PC-3 (cell line): ENCODE data around the gene TEKT5. TPM values are rescaled to one million over a fixed set of nuclear protein-coding genes. Genes with fewer than 3 reads are reported as not detected.
A peak's percentile ranks its signal among the peaks of the same experiment; 100 is the strongest.

Source experiments
- ATAC-seq: fragments of 200-7000 bp; cut with Tn5 transposase; 2 replicates; pipeline ENCODE4 v1.9.1; 2020; ENCODE audit warnings: mild to moderate bottlenecking, moderate library complexity
- BruUV-seq: library from RNA; stranded (reverse); fragments of 400-500 nt; replicated peaks from 2 replicates; lab custom pipeline; 2021; lab: Mats Ljungman, UMichigan
- CTCF ChIA-PET: fragments of 300-600 bp; sonication (Branson Sonifier 250); formaldehyde crosslinking; loops from one replicate; lab custom pipeline; 2022; ENCODE audit warnings: antibody characterized with exemption; lab: Charles Lee
- POLR2A ChIA-PET: fragments of 300-600 bp; sonication (Branson Sonifier 250); formaldehyde crosslinking; loops from one replicate; lab custom pipeline; 2022; ENCODE audit warnings: antibody characterized with exemption; ENCODE audit not compliant: unreplicated experiment; lab: Charles Lee
- DNase-seq: peaks from one replicate; pipeline ENCODE4 v3.0.0-alpha.2; 2015
- H2AFZ ChIP-seq: fragments of 300-600 bp; sonication (generic); 2 replicates; pipeline ENCODE4 v1.6.0; 2016; ENCODE audit warnings: antibody characterized with exemption, low read length
- H3F3A ChIP-seq: fragments of 300-600 bp; sonication (generic); one replicate; pipeline ENCODE4 v1.6.0; 2017; ENCODE audit warnings: antibody characterized with exemption, low read length, control low read depth, mild to moderate bottlenecking; ENCODE audit not compliant: unreplicated experiment
- H3K27ac ChIP-seq: fragments of 300-600 bp; sonication (generic); 2 replicates; pipeline ENCODE4 v1.5.1; 2016; ENCODE audit warnings: mild to moderate bottlenecking, low read length
- H3K27me3 ChIP-seq: fragments of 300-600 bp; sonication (generic); 2 replicates; pipeline ENCODE4 v1.6.1; 2016; ENCODE audit warnings: low read length, mixed read lengths
- H3K36me3 ChIP-seq: fragments of 300-600 bp; sonication (generic); 2 replicates; pipeline ENCODE4 v1.6.1; 2016; ENCODE audit warnings: low read depth, mixed run types, low read length, mixed read lengths
- H3K4me1 ChIP-seq: fragments of 300-600 bp; sonication (generic); 2 replicates; pipeline ENCODE4 v1.5.1; 2016; ENCODE audit warnings: low read length; ENCODE audit not compliant: insufficient read depth
- H3K4me2 ChIP-seq: fragments of 300-600 bp; sonication (generic); 2 replicates; pipeline ENCODE4 v1.6.0; 2016; ENCODE audit warnings: low read length
- H3K4me3 ChIP-seq: fragments of 300-600 bp; sonication (generic); 2 replicates; pipeline ENCODE4 v1.5.1; 2016; ENCODE audit warnings: mild to moderate bottlenecking, low read length, mixed read lengths
- H3K79me2 ChIP-seq: fragments of 300-600 bp; sonication (generic); 2 replicates; pipeline ENCODE4 v1.6.1; 2017; ENCODE audit warnings: low read length, mixed read lengths
- H3K9ac ChIP-seq: fragments of 300-600 bp; sonication (generic); 2 replicates; pipeline ENCODE4 v1.6.0; 2016; ENCODE audit warnings: mild to moderate bottlenecking, low read length
- H3K9me2 ChIP-seq: fragments of 300-600 bp; sonication (generic); replicated peaks from 2 replicates; pipeline ENCODE4 v1.6.1; 2016; ENCODE audit warnings: mixed run types, low read length, mixed read lengths
- H3K9me3 ChIP-seq: fragments of 300-600 bp; sonication (generic); 2 replicates; pipeline ENCODE4 v1.6.1; 2016; ENCODE audit warnings: low read length, mixed read lengths
- H4K20me1 ChIP-seq: fragments of 300-600 bp; sonication (generic); 2 replicates; pipeline ENCODE4 v1.6.1; 2016; ENCODE audit warnings: low read length, mixed read lengths
- CTCF ChIP-seq: fragments of 300-600 bp; sonication (generic); conservative IDR thresholded peaks from 2 replicates; pipeline ENCODE4 v1.5.1; 2017; ENCODE audit warnings: antibody characterized with exemption, low read depth, mild to moderate bottlenecking, low read length
- EZH2 ChIP-seq: fragments of 300-600 bp; sonication (generic); IDR thresholded peaks from one replicate; pipeline ENCODE4 v1.6.1; 2017; ENCODE audit warnings: antibody characterized with exemption, mild to moderate bottlenecking, low read length; ENCODE audit not compliant: unreplicated experiment
- EZH2phosphoT487 ChIP-seq: fragments of 300-600 bp; sonication (generic); IDR thresholded peaks from 2 replicates; pipeline ENCODE4 v1.6.1; 2018; ENCODE audit warnings: mild to moderate bottlenecking, antibody characterized with exemption, low read length, borderline replicate concordance
- intact Hi-C: fragments of 100-400 bp; cut with micrococcal nuclease; formaldehyde crosslinking; loops from 2 replicates; pipeline ENCODE4 v1.9.0; 2023
- total RNA-seq: library from RNA; depleted of rRNA; stranded (reverse); fragments of >200 nt; gene quantifications from 2 replicates; pipeline ENCODE4 v1.2.3, GENCODE V29; 2014

The TEKT5 gene
- total RNA-seq, 1 experiment from 2014 or later: not detected

- POLR2A ChIA-PET: no interaction called here
- no peak for DNase-seq
- ATAC-seq: no peak
These were observed 2.3 kb downstream of the TEKT5 start for GRCh38 chr16:10692470-10692869.

GRCh38 chr16:10688726-10689125 lies 6.0 kb downstream of the TEKT5 start:
- DNase-seq (no peak), ATAC-seq (no peak)
- Histone ChIP-seq H2AFZ (peak overlapping the region; percentile 84), H3F3A (no peaks in the 10 kb centered on the region), H3K27me3 (no peaks in the 10 kb centered on the region), H3K9me3 (no peaks in the 10 kb centered on the region), H3K9me2 (no peaks in the 10 kb centered on the region), H3K79me2 (no peaks in the 10 kb centered on the region), H3K9ac (no peak overlapping the region), H3K36me3 (no peaks in the 10 kb centered on the region), H3K27ac (no peak overlapping the region), H3K4me1 (peaks cover 9% of the 10 kb centered on the region; the same call in 1 of the 2 replicates), H3K4me2 (peak overlapping the region; percentile 73; the same call in 1 of the 2 replicates), H3K4me3 (no peak overlapping the region), H4K20me1 (no peaks in the 10 kb centered on the region)
- intact Hi-C loops: no loop called here
- BruUV-seq: no TSS peak
- ChIA-PET CTCF (no interaction called here), POLR2A (no interaction called here)
- TF ChIP-seq EZH2phosphoT487 (no peak), CTCF (no peak), EZH2 (no peak)

More at GRCh38 chr16:10692470-10692869, 2.3 kb downstream of the TEKT5 start:
- TF ChIP-seq EZH2phosphoT487 (no peak), CTCF (no peak), EZH2 (no peak)
- no peaks in the 10 kb centered on the region for H3K79me2 ChIP-seq
- no peak overlapping the region for H3K27ac ChIP-seq
- no peaks in the 10 kb centered on the region for H3K9me2 ChIP-seq
- no peaks in the 10 kb centered on the region for H3F3A ChIP-seq
- no peak overlapping the region for H3K9ac ChIP-seq
- no peaks in the 10 kb centered on the region for H3K36me3 ChIP-seq
- H3K4me1 ChIP-seq: peaks cover 9% of the 10 kb centered on the region; the same call in 1 of the 2 replicates
- no peak overlapping the region for H3K4me2 ChIP-seq
- no peak overlapping the region for H2AFZ ChIP-seq
- H3K4me3 ChIP-seq: no peak overlapping the region
- intact Hi-C loops: no loop called here
- H3K27me3 ChIP-seq: no peaks in the 10 kb centered on the region
- H3K9me3 ChIP-seq: no peaks in the 10 kb centered on the region
- BruUV-seq: no TSS peak
- no peaks in the 10 kb centered on the region for H4K20me1 ChIP-seq
- CTCF ChIA-PET: interaction anchor here (0.5 kb wide), 1 partner anchor 178 kb away, joined by 3 read pairs; no protein-coding TSS in a partner anchor

GRCh38 chr16:10688291-10688690 lies 6.4 kb downstream of the TEKT5 start:
- BruUV-seq: no TSS peak
- DNase-seq (peak; percentile 33), ATAC-seq (no peak)
- H3K27ac ChIP-seq: no peak overlapping the region
- peaks cover 9% of the 10 kb centered on the region; the same call in 1 of the 2 replicates for H3K4me1 ChIP-seq
- H3F3A ChIP-seq: no peaks in the 10 kb centered on the region
- H3K9me3 ChIP-seq: no peaks in the 10 kb centered on the region
- H3K79me2 ChIP-seq: no peaks in the 10 kb centered on the region
- H3K4me3 ChIP-seq: peak overlapping the region; percentile 32; the same call in 1 of the 2 replicates
- CTCF ChIA-PET: no interaction called here
- no peaks in the 10 kb centered on the region for H3K36me3 ChIP-seq
- intact Hi-C loops: no loop called here
- POLR2A ChIA-PET: no interaction called here
- peak overlapping the region; percentile 84 for H2AFZ ChIP-seq
- H3K9me2 ChIP-seq: no peaks in the 10 kb centered on the region
- H3K4me2 ChIP-seq: peak overlapping the region; percentile 73
- no peaks in the 10 kb centered on the region for H4K20me1 ChIP-seq
- no peaks in the 10 kb centered on the region for H3K27me3 ChIP-seq
- no peak overlapping the region for H3K9ac ChIP-seq
- TF ChIP-seq CTCF (no peak), EZH2phosphoT487 (no peak), EZH2 (no peak)
